Measurements from ENCODE around the gene RNF213.

The RNF213 gene

DNA sequence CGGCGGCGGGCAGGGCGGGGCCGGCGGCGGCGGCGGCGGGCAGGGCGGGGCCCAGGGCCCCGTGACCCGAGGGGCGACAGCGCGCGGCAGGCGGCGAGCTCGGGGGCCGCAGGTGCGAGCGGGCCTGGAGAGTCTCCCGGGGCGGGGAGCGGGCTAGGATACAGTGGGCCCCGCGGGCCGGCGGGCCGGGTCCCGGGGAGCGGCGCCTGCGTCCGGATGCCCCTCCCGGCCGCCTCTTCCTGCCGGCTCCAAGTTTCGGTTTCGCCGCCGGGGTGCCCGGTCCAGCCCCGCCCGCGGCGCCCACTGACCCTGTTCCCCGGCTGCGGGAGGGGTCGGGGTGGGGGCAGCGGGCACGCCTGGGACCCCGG is at the start of gene RNF213:
TSS of gene RNF213 (plus strand) at position 62 of the 368 bp plus-strand sequence. CDS start 2,830 bp downstream, outside the sequence.
- peak in 22 of 56 donors; percentile 16 to 60 (median 38) for DNase-seq

DNA sequence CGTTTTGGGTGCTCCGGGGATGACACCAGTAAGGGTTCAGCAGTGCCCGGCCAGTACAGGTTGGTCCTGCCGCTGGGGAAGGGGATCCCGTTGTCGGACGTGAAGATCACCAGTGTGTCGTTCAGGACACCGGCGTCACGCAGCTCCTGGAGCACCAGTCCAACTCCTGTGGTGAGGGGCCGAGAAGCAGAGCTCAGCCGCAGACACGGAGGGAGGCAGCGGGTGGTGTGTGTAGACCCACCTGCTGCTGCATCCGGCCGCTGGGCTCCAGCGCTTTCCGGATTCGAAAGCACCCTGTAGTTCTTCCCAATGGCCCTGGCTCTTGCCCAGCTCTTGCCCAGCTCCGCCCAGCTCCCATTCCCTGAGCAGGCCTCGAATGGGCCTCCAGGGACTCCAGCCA is 48.5 kb upstream of the RNF213 start:
- no peak for DNase-seq

DNA sequence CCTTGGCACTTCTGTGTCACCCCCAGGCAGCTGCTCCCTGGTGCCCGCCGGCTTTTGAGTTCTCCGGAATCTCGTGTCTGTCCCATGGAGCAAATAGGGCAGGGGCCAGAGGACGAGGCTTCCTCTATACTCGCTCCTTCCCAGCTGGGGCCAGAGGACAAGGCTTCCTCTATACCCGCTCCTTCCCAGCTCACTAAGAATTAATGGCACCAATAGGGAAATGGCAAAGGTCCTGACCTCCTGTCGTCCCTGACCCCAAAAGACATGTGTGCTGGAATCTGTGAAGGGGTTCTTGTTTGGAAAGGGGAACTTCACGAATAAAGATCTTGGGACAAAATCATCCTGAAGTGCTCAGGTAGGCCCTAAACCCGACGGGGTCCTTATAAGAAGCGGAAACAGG is 48.1 kb upstream of the RNF213 start:
- DNase-seq = no peak

DNA sequence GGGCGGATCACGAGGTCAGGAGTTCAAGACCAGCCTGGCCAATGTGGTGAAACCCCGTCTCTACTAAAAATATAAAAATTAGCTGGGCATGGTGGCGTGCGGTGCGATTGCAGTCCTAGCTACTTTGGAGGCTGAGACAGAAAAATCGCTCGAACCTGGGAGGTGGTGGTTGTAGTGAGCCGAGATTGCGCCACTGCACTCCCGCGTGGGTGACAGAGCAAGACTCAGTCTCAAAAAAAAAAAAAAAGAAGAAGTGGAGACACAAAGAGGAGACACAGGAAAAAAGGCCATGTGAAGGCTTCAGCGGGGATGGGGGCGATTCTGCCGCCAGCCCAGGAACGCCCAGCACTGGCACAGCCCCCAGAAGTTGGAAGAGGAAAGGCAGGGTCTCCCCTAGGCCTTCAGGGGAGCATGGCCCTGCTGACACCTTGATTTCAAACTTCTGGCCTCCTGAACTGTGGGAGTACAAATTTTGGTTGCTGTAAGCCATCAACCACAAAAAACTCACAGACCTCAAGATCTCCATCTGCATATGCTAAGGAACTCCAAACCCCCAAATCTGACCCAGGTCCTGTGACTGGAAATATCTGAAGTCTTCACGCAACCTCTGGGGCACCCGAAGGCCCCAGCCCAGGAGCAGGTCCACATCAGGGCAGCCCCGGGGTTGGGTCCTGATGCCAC is 47.5 kb upstream of the RNF213 start:
- DNase-seq = peak in 14 of 56 donors; percentile 4 to 65 (median 19)

DNA sequence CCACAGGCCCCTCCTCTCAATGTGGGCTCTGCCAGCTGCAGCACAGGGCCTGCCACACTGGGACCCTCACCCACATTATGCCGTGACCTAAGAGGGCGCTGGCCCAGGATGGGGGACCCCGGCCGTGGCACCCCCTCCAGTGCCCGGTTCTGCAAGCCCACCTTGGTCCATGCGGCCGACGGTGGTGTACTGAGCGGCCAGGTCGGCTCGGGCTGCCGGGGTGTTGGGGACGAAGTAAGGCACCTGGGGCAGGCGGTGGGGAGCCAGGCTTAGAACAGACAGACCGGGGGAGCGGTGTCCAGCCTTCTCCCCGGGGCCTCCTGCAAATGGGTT is 47.0 kb upstream of the RNF213 start:
- DNase-seq = no peak

DNA sequence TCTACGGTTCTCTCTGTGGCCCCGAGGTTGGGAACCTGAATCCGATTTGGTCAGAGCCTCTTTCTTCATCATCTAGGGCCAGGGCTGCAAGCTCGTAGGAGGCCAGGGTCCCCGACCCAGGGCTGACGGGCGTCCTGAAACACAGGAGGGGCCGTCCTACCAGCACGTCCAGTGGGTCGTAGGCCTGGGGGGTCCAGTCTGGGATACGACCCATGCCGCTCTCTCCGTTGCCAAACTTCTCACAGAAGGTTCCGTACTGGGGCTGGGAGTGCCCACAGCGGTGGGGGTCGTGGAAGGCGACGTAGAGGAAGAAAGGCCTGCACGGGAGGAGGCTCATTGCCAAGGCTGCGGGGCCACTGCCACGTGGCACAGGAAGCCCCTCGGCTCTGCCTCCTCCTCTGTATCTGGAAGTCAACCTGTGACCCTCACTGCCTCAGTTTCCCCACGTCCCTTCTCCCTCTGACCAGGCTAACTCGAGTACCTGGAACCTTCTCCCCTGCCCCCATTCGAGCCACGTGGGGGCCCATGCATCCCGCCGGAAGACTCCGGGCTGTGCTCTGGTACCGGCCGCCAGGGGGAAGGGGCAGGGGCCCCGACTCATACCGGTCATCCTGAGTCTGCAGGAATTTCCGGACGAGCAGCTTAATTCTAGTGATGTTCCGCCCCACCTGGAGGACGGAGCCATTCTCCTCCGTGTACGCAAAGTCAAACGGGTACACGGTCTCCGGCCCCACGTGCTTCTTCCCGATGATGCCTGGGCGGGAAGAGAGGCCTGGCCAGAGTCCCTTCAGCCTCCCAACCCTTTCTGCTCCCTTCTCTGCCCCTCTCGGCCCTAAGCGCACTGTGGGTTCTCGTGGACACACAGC is 46.4 kb upstream of the RNF213 start:
- DNase-seq = no peak

DNA sequence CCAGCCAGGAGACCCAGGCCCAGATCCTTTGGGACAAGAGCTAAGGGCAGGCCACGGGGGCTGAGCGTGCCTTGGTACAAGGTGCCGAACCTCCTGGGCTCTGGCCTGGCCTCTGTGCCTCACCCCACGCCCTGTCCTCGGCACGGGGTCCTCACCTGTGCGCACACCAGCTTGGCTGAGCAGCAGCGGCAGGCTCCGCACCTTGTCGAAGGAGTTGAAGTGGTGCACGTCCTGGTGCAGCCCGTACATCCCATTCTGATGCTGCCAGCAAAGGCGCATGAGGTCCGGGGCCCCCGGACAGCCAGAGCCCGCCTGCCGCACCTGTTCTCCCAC is 45.8 kb upstream of the RNF213 start:
- DNase-seq = no peak

DNA sequence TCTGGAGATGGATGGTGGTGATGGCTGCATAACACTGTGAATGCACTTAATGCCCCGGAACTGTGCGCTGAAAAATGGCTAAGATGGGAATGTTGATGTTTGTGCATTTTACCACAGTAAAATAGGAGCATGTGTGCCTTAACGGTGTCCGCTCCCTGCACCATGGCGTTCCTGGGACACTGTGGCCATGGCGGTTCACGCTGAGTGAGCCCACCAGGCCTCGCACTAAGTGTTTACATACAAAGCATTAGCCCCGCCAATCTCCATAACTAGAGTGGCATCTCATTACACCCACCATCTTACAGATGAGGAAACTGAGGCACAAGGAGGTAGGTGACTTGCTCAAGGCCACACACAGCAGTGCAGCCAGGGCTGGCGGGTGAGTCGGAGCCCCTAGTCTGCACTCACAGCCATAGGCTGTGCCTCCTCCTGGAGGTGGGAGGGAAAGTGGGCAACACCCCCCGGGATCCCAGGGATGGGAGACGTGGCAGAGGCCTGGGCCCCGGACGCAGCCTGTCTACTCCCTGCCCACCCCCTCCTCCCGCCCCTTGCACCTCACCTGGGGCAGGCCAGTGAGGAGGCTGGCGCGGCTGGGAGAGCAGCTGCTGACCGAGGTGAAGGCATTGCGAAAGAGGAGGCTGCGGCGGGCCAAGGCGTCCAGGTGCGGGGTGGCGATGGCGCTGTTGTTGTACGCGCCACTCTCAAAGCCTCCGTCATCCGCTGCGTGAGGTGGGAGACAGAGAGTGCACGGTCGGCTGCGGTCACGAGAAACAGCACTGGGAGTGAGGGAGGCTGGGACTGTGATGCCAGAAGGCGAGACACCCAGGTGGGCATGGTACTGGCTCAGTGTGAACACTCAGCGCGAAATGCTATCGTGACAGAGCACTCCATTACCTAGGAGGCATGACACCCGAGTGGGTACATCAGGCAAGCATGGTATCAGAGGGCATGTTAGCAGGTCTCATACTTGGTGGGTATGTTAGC is 43.9 kb upstream of the RNF213 start:
- DNase-seq = no peak

DNA sequence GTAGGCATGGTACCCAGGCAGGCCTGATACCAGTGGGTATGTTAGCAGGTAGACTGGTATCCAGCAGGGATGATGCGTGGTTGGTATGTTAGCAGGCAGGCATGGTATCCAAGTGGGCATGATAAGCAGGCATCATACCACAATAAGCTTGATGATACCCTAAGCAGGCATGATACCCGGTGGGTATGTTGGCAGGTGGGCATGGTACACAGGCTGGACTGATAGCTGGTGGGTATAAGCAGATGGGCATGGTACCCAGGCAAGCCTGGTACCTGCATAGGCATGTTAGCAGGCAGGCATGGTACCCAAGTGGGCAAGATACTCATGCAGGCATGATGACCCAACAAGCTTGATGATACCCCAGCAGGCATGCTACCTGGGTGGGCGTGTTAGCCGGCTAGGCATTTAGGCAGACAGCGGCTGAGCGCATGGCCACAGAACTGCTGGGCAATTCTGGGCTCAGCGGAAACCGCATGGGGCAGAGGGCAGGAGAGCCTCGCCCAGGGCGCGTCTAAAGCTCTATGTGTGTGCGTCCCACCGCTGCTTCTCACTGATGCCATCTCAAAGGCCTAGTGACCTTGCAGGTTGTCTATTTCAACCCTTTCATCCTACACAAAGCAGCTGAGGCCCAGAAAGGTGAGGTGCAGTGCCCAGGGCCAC is 42.8 kb upstream of the RNF213 start:
- no peak for DNase-seq

DNA sequence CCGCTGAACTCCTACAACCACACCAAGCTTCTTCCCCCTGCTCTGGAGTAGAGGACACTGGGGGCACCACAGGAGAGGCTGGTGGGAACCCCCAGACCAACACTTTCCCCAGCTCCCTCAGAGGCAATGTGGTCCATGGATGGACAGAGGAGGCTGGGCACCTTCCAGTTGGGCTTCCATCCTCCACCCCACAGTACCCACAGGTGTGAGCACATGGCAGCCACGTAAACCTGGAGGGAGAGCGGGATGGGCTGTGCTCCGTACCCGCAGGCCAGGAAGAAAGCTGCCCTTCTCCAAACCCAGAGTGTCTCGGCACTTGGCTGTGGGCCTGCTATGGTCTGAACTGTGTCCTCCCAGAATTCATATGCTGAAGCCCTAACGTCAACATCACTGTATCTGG is 42.3 kb upstream of the RNF213 start:
- DNase-seq = no peak

DNA sequence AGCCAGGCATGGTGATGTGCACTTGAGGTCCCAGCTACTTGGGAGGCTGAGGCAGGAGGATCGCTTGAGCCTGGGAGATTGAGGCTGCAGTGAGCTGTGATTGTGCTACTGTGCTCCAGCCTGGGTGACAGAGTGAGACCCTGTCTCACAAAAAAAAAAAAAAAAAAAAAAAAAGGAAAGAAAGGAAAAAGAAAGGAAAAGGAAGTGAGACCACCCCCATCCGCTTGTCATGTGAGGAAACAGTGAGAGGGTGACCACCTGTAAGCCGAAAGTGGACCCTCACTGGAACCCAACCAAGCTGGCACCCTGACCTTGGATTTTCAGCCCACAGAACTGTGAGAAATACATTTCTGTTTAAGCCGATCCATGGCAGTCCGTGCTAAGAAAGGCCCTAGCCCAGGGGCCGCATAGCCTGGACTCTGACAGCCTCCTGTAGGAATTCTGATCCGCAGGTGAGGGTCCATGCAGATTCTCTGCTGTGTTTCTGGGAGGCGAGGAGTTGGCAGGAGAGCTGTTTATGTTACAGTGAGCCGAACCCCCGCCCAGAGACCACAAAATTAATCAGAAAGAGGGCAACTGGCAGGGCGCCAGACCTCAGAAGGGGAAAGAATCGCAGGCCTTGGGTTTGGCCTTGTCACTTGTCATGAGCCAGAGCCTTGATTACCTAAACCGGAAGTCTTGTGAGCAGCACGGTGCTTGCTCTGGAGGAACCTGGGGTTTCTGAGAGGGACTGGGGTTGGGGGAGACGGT is 41.5 kb upstream of the RNF213 start:
- DNase-seq = peak in 16 of 56 donors; percentile 14 to 47 (median 26)

DNA sequence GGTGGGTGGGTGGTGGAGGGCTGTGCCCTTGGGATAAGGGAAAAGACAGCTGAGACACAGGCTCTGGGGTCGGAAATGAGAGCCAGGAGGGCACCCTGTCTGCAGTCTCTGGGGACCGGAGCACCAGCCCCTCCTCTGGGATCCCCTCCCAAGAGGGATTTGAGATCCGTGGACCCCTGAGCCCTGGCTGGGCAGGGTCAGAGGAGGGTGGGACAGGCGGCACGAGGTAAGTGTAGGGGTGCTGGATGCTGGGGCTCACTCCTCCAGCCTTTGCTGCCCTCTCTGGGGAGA is 40.9 kb upstream of the RNF213 start:
- DNase-seq = peak in 3 of 56 donors; percentile 10 to 42 (median 35)

DNA sequence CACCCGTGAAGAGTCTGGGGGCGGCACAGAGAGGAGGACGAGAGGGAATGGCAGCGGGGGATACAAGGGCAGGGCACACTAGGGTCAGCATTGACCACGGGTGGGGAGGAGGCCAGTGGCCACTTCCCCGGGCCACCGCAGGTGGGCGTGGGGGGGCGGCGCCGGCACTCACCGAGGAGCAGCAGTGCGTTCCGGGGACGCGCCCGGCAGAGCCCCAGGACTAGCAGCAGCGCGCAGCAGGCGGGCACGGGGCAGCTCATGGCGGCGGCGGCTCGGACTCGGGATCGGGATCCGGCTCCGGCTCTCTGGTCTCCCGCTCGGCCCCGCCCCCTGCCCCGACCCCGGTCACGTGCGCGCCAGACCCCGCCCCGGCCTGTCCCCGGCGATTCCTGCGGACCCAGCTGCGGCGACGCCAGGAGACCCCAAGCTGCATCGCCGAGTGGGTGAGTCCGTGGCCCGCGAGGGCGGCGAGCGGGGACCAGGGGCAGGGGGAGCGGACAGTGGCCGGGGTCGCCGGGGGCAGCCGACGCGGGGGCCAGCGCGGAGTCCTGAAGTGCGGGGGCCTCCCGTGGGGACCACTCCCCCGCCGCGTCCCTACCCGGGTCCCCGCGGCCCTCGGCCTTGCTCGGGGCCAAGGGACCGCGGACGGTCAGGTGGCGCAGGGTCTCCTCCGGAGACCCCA is 40.5 kb upstream of the RNF213 start, which contains the start of the genes SGSH and SLC26A11:
TSS of gene SGSH (minus strand) at position 280 of the 682 bp plus-strand sequence. CDS start at position 260, 20 bp downstream.
TSS of gene SLC26A11 (plus strand) at position 374 of the 682 bp plus-strand sequence. CDS start 1,134 bp downstream, outside the sequence.
- DNase-seq = peak in 47 of 56 donors; percentile 18 to 80 (median 53)

DNA sequence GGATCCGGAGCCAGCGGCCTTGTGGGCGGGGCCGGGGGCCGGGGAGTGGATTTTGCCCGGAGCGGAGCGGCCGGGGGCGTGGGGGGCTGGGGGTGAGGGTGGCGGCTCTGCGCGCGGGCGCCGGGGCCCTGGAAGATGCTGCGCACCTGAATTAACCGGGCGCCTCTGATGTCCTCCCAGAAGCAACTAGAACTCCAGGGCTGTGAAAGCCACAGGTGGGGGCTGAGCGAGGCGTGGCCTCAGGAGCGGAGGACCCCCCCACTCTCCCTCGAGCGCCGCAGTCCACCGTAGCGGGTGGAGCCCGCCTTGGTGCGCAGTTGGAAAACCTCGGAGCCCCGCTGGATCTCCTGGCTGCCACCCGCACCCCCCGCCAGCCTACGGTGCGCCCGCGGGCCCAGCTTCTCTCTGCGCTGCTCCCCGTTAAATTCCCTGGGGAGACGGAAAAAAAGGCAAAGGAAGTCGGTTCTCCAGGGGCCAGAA is 39.9 kb upstream of the RNF213 start:
- DNase-seq = peak in 29 of 56 donors; percentile 5 to 69 (median 31)

DNA sequence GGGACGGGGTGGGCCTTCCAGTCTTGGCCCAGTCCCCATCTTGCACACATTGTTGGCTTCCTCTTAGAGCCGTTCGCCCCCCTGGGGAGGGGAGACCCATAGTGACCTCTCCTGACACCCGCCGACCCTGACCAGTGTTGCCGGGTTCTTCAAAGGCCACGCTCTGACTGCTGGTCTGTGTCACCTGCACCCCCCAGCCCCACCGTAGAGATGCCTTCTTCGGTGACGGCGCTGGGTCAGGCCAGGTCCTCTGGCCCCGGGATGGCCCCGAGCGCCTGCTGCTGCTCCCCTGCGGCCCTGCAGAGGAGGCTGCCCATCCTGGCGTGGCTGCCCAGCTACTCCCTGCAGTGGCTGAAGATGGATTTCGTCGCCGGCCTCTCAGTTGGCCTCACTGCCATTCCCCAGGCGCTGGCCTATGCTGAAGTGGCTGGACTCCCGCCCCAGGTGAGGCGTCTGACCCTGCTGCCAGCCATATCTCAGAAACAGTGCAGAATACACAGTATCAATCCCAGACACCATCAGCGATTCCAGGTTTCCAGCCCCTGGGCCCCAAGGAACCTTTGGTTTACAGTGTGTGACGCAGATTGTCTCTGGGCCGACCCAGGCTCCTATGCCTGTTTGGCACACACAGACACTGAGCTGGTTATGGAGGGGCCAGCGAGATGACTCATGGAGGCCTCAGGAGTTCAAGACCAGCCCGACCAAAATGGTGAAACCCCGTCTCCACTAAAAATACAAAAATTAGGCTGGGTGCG is 39.1 kb upstream of the RNF213 start:
- DNase-seq = no peak

DNA sequence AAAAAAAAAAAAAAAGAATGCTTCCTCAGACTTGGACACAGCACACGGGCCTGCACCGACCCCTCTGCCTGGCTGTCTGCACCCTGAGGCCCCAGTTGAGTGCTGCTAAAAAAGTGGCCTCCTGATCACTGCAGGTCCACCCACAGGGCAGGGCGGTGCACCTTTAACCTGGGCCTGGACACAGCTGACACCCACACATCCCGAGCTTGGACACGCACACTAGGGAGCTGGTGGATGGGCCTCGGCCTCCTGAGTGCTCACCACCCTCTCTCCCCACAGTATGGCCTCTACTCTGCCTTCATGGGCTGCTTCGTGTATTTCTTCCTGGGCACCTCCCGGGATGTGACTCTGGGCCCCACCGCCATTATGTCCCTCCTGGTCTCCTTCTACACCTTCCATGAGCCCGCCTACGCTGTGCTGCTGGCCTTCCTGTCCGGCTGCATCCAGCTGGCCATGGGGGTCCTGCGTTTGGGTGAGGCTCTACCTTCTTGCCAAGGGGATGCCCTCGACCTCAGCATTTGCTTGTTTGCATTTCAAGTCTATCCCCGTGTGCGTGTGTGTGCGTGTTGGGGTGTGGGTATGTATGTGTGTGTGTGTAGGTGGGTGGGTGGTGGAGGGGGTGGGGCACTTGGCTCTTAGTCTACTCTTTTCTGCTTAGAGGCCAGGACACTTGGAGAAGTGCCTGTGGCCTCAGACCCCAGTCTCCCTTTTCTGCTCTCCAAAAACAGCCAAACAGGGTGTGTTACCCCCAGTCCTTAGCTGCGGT is 38.1 kb upstream of the RNF213 start:
- DNase-seq = no peak

DNA sequence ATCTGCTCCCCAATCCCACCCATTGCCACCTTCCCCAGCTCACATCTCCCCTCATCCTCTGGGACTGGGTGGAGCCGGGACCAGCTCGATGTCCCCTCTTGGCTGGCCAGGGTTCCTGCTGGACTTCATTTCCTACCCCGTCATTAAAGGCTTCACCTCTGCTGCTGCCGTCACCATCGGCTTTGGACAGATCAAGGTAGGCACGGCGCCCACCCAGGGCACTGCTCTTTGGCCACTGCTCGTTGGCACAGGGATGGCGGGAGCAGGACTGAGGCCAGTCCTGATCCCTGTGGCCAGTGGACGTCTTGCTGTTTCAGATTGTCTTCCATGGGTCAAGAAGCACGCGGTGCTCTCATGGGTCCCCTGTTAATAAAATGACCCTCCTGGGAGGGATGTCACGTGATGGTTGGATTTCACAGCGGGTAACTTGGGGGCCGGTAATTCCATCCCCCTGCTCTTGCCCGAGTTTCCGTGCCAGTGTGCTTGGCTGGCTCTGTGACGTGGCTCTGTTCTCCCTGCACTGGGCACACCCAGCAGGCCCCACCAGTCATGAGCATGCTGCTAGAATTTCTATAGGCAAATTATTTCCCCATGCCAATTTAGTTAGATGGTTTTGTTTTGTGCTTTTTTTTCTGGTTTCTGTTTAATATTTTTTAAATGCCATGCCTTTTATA is 37.4 kb upstream of the RNF213 start:
- no peak for DNase-seq

Data from nucleus accumbens (tissue), 56 donors.